GM19238 (cell line): Measurements from ENCODE around the gene WDR82.

ENCODE experiments used
- DNase-seq: peaks from one replicate; pipeline ENCODE4 v3.0.0; 2011; ENCODE audit warnings: low spot score; ENCODE audit not compliant: insufficient read length

WDR82 gene

GRCh38 chr3:52225452-52226228 lies 52.8 kb downstream of the WDR82 start, which contains the start of gene TLR9:
TLR9 (minus strand) TSS chr3:52225645; CDS start chr3:52225529, 116 bp downstream.
- peak; percentile 83 for DNase-seq

GRCh38 chr3:52223449-52224408 lies 54.7 kb downstream of the WDR82 start:
- DNase-seq = no peak

DNA sequence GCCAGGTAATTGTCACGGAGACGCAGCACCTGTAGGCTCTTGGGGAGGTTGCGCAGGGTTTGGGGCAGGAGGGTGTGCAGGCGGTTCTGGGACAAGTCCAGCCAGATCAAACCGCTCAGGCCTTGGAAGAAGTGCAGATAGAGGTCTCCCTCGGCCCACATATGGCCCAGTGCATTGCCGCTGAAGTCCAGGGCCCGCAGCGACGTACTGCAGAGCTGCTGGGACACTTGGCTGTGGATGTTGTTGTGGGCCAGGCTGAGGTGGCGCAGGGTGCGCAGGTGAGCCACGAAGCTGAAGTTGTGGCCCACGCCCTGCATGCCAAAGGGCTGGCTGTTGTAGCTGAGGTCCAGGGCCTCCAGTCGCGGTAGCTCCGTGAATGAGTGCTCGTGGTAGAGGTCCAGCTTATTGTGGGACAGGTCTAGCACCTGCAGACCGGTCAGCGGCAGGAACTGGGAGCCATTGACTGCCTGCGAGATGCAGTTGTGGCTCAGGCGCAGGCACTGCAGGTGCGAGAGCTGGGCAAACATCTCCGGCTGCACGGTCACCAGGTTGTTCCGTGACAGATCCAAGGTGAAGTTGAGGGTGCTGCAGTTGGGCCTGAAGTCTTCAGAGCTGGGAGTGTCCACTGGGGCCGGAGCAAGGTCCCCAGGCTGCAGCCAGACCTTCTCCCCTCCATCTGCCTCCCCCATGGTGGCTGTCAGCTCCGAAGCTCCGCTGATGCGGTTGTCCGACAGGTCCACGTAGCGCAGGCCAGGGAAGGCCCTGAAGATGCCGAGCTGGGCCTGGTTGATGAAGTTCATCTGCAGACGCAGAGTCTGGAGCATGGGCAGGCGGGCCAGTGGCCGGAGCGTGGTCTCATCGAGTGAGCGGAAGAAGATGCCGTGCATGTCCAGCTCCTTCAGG lies 55.9 kb downstream of the WDR82 start:
- DNase-seq = no peak

DNA sequence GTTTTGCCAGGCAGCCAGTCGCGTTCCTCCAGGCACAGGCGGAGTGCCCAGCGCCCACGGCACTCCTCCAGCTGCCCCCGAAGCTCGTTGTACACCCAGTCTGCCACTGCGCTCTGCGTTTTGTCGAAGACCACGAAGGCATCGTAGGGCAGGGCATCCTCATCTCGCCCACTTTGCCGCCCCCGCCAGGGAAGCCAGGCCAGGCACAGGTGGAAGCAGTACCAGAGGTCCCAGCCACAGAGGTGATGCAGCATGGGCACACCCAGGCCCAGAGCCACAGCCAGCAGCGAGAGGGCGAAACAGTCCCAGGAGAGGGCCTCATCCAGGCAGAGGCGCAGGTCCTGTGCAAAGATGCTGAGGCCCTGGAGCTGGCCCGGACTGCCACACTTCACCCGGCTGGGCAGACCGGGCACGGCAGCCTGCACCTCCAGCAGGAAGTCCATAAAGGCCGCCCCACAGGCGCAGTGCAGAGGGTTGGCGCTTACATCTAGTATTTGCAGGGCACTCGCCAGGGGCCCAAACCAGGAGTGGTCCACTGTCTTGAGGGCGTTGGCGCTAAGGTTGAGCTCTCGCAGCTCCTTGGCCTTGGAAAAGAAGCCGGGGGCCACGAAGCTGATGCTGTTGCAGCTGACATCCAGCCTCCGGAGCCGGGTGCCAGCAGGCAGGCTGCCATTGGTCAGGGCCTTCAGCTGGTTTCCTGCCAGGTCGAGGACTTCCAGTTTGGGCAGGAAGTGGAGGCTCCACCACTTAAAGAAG lies 56.7 kb downstream of the WDR82 start:
- DNase-seq = no peak

GRCh38 chr3:52221141-52221562 lies 57.3 kb downstream of the WDR82 start:
- no peak for DNase-seq

DNA sequence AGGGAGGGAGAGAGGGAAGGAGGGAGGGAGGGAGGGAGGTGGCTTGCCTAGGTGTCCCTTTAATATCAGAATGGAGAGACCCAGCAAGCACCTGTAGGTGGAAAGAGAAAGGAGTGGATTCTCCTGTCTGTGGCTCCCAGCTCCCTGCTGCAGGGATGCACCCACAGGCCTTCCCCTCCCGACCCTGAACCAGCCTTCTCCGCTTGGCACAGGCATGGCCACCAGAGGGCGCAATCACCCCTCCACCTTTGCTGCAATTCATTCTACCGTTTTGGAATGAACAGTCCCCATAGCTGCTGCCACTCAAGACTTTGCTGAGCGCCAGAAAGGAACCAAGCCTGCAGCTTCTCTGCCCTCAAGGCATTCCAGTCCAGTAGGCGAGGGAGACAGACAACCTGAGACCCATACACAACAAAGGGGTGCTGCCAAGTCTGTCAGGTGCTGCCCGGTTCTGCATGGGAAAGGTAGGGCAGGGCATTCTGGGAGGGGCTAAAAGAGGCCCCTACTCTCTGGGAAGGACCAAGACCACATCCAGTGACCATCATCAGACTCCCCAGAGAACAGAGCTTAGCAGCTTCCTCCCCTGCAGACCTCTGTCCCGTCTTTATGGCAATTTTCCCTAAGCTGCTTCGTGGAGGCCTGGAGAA lies 57.9 kb downstream of the WDR82 start:
- DNase-seq = peak; percentile 78

DNA sequence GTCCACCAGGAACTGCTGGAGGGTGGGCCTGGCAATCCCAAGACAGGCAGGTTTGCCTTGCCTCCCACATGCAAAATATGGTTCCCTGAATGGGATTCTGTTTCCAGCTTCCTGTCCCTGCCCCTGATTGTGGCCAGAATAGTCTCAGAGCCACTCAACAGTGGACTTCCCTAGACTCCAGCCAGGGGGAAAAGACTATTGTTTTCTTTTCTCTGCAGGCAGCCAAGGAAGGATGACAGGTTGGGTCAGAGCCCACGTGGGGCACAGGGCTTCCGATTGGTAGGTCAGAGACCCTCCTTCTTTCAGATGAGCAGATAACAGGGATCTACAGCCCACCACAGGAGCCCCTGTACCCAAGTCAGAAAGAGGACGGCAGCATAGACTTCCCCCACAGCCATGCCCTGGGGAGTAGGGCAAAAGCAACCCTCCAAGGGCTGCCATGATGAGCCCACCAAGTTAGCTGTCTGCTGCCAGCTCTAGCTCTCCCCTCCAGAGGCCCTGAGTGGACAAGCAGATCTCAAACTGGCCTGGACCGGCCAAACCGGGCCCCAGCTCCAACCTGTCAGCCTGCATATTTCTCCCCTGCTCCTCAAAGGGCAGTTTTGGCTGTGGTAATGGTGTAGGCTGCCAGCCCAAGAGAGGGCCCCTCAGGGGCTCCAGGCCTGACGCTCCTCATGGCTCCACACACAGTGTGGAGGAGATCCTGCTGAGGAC lies 59.4 kb downstream of the WDR82 start:
- no peak for DNase-seq

- no peak for DNase-seq
These were observed 60.0 kb downstream of the WDR82 start for GRCh38 chr3:52218454-52218853.

DNA sequence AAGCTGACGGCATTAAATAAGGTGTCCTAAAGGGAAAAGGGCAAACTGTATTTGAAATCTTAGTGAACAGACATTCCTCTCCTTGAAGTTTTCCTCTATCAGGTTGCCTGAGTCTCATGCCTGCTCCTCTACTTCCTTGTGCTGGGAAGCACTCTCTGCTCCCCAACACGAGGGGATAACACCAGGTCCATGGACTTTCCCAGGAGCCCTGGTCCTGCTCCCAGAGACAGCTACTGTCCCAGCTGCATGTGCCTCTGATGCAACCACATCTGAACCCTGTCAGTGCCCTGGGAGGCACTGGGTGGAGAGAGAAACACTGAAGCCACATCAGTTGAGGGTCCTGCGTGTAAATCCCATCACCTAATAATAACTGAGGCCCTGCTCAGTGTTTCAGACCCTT lies 60.4 kb downstream of the WDR82 start:
- DNase-seq = no peak

GRCh38 chr3:52217409-52217805 lies 61.0 kb downstream of the WDR82 start:
- no peak for DNase-seq

- no peak for DNase-seq
These were observed 61.7 kb downstream of the WDR82 start for GRCh38 chr3:52216585-52217408.

DNA sequence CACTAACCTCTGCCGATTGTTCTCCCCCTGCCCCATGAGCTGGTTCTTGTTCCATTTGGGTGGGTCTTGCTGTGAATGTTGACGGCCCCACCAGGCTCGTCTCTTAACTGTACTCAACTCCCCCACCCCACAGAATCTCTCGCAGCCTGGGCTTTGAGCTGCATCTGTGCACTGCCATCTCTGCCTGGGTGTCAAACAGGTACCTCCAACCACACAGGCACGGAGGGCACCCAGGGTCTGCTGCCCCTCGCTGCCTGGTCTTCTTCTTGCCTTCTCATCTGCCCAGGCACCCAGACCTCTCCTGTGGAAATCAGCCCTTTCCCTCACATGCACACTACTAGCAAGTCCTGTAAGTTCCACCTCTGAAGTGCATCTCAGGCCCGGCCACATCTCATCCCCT lies 63.1 kb downstream of the WDR82 start:
- no peak for DNase-seq

DNA sequence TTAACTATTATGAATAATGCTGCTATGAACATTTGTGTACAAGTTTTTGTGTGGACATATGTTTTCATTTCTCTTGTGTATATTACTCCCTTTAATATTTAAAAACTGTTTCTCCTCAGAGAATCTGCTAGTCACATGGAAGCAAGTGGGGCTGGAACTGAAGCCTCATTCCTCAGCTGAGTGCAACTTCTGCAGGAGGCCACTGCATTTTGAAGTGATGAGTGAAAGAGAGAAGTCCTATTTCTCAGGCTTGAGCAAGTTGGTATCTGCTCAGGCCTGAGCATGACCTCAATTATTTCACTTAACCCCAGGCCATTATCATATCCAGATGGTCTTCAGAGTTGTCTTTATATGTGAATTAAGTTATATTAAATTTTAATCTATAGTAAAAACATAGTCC lies 64.5 kb downstream of the WDR82 start:
- no peak for DNase-seq

DNA sequence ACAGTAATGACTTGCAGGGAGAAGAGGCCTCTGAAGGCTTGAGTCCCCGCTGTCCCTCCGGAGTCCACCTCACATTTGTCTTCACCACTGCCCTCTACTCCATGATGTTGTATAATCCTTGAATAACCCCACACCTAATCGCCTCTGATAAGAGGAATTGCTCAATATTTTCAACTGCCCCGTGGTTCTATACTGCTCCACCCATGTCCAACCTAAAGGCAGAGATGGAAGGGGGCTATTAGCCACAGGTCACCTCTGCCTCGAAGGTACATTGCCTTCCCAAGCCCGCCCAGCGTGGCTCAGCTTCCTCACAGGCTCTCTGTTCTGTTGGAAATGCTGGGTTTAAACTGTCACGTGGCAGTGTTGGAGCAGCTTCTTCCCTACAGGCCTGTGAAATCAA lies 65.4 kb downstream of the WDR82 start:
- DNase-seq = no peak

DNA sequence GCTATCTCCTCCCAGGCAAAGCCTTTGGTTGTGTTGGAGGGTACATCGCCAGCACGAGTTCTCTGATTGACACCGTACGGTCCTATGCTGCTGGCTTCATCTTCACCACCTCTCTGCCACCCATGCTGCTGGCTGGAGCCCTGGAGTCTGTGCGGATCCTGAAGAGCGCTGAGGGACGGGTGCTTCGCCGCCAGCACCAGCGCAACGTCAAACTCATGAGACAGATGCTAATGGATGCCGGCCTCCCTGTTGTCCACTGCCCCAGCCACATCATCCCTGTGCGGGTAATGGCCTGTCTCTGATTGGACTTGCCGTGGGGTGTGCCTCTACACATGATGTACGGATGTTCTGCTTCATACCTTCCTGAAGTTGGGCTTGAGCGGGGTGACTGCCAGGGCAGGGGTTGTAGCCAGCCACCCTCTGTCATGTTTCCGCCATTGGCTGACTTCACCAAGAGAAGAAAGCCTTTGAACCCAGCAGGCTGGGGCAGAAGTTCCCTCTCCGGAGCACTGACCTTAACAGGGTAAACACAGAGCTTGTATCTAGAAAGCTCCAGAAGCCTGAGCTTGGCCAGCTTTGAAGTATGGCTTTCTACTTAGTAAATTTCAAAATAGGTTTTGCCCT lies 67.1 kb downstream of the WDR82 start:
- no peak for DNase-seq

DNA sequence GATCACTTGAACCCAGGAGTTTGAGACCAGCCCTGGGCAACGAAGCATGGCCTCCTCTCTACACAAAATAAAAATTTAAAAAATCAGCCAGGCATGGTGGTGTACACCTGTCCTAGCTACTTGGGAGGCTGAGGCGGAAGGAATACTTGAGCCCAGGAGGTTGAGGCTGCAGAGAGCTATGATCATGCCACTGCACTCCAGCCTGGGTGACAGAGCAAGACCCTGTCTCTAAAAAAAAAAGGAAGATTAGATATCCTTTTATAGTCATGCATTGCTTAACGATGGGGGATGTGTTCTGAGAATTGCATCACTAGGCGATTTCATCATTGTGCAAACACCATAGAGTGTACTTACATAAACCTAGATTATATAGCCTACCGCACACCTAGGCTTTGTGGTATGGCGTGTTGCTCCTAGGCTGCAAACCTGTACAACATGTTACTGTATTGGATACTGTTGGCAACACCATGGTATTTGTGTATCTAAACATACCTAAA lies 67.9 kb downstream of the WDR82 start:
- no peak for DNase-seq

- no peak for DNase-seq
These were observed 68.4 kb downstream of the WDR82 start for GRCh38 chr3:52210037-52210436.

GRCh38 chr3:52208556-52208955 lies 69.9 kb downstream of the WDR82 start:
- DNase-seq = no peak
